ENCODE measurements around the gene MMP14. TPM values are rescaled to one million over a fixed set of nuclear protein-coding genes. Genes with fewer than 3 reads are reported as not detected.

The MMP14 gene
- total RNA-seq, 2 experiments from 2014 or later, result 2.6 to 2.9 TPM

DNA sequence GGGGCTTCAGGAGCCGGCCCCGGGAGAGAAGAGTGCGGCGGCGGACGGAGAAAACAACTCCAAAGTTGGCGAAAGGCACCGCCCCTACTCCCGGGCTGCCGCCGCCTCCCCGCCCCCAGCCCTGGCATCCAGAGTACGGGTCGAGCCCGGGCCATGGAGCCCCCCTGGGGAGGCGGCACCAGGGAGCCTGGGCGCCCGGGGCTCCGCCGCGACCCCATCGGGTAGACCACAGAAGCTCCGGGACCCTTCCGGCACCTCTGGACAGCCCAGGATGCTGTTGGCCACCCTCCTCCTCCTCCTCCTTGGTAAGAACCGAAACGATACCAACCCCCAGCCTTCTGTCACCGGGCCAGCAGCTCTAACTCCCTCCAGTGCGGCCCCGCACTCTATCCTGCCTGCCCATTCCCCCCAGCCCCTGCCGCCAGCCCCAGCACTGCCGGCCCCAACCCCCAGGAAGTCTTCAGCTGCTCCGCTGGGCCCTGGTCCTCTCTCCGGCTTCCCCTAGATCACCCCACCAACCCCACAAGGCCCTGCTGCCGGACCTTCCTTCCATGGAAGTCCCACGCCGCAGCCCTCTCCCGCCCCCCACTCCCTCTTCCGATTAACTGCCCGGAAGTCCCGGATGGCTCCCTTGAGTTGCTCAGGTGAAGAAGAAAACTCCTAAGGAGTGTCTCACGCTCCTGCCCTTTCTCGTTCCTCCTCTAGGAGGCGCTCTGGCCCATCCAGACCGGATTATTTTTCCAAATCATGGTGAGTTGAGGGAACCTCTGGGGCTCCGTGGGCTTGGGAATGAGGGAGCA lies 35.8 kb downstream of the MMP14 start:
- Histone ChIP-seq H3K9me3 (ENCODE audit: control insufficient read depth in 1 of 2, insufficient read depth in 1 of 2, low read length in 2 of 2) (no peaks in the 10 kb centered on the region), H3K27ac (ENCODE audit: low read depth in 1 of 2, low read length in 2 of 2) (peak overlapping the region; percentile 93 to 98), H3K36me3 (ENCODE audit: insufficient read depth, low read length) (peaks cover 44% of the 10 kb centered on the region), H3K4me3 (ENCODE audit: low read length) (peak overlapping the region; percentile 94), H3K27me3 (ENCODE audit: control insufficient read depth in 1 of 2, insufficient read depth in 2 of 2, low read length in 2 of 2) (no peaks in the 10 kb centered on the region), H3K4me1 (ENCODE audit: insufficient read depth, low read length) (peaks cover 62% of the 10 kb centered on the region)
- DNase-seq, result peak; percentile 51 to 84 (median 68)
- peaks cover 57% of the 10 kb centered on the region for H3K36me3 Mint-ChIP-seq (ENCODE audit: low read depth)
- peak overlapping the region; percentile 87 for H3K27ac Mint-ChIP-seq
- peaks cover 39% of the 10 kb centered on the region for H3K4me1 Mint-ChIP-seq (ENCODE audit: low read depth)
- H3K27me3 Mint-ChIP-seq, result no peaks in the 10 kb centered on the region
- intact Hi-C loops (cut with DNase I, micrococcal nuclease), result loop anchor here (1.0 to 2.0 kb wide), 3 partner anchors 15 to 28 kb away; no protein-coding TSS in a partner anchor
- H3K4me3 Mint-ChIP-seq, result peak overlapping the region; percentile 93
- TF ChIP-seq, protein P1, sequence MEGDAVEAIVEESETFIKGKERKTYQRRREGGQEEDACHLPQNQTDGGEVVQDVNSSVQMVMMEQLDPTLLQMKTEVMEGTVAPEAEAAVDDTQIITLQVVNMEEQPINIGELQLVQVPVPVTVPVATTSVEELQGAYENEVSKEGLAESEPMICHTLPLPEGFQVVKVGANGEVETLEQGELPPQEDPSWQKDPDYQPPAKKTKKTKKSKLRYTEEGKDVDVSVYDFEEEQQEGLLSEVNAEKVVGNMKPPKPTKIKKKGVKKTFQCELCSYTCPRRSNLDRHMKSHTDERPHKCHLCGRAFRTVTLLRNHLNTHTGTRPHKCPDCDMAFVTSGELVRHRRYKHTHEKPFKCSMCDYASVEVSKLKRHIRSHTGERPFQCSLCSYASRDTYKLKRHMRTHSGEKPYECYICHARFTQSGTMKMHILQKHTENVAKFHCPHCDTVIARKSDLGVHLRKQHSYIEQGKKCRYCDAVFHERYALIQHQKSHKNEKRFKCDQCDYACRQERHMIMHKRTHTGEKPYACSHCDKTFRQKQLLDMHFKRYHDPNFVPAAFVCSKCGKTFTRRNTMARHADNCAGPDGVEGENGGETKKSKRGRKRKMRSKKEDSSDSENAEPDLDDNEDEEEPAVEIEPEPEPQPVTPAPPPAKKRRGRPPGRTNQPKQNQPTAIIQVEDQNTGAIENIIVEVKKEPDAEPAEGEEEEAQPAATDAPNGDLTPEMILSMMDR (IDR thresholded peaks at IDR 0.05), result peak; percentile 93
- no peaks in the 10 kb centered on the region for H3K9me3 Mint-ChIP-seq
- ChIA-PET POLR2A (interaction anchor here (0.7 to 4.0 kb wide), 21 partner anchors 8 to 316 kb away, joined by 3 to 97 read pairs (median 5); partner anchors contain the start of genes ACIN1, AJUBA, C14orf119 and DAD1), CTCF (interaction anchor here (0.5 to 5.3 kb wide), 21 partner anchors 12 to 949 kb away, joined by 3 to 67 read pairs (median 4); partner anchors contain the start of genes DAD1, PRMT5, RBM23 and REM2)
- ATAC-seq (ENCODE audit: poor library complexity), result peak; percentile 35

DNA sequence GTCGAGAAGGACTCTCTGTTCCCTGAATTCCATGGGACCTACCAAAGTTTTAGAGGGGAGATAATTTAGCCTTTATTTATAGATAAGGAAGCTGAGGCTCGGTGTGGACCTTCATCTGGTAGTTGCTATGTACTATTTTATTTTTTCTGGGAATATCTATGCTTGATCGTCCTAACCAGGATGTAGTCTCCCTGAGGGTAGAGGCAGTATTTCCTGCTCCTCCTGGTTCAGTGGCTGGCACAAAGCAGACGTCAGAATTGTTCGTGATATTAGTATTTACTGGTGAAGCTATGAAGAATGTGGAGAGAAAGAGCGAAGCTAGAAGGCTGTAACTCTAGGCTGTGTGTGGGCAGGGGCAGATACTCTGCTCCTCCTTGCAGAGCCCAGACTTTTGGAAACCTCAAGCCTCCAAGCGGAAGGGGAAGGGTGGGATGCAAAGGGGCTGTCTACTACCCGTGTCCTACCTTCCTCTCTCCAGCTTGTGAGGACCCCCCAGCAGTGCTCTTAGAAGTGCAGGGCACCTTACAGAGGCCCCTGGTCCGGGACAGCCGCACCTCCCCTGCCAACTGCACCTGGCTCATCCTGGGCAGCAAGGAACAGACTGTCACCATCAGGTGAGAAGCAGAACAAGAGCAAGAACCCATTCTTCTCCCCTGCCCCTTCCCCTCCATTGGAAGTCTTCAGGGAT lies 36.6 kb downstream of the MMP14 start:
- H3K27me3 Mint-ChIP-seq, result no peaks in the 10 kb centered on the region
- H3K36me3 ChIP-seq (ENCODE audit: insufficient read depth, low read length), result peaks cover 52% of the 10 kb centered on the region
- H3K4me1 Mint-ChIP-seq (ENCODE audit: low read depth), result peaks cover 39% of the 10 kb centered on the region
- TF ChIP-seq, protein P1 (IDR thresholded peaks at IDR 0.05), result peak; percentile 53
- H3K9me3 ChIP-seq (ENCODE audit: control insufficient read depth in 1 of 2, insufficient read depth in 1 of 2, low read length in 2 of 2), result no peaks in the 10 kb centered on the region
- intact Hi-C loops (cut with DNase I, micrococcal nuclease), result loop anchor here (1.0 to 2.0 kb wide), 3 partner anchors 14 to 27 kb away; no protein-coding TSS in a partner anchor
- H3K27me3 ChIP-seq (ENCODE audit: control insufficient read depth in 1 of 2, insufficient read depth in 2 of 2, low read length in 2 of 2), result no peaks in the 10 kb centered on the region
- POLR2A ChIA-PET, result interaction anchor here (0.7 to 4.0 kb wide), 14 partner anchors 7 to 317 kb away, joined by 3 to 97 read pairs (median 4); partner anchors contain the start of genes AJUBA, MRPL52 and REM2
- no peaks in the 10 kb centered on the region for H3K9me3 Mint-ChIP-seq
- H3K36me3 Mint-ChIP-seq (ENCODE audit: low read depth), result peaks cover 64% of the 10 kb centered on the region
- CTCF ChIA-PET, result interaction anchor here (0.6 to 5.3 kb wide), 15 partner anchors 11 to 949 kb away, joined by 3 to 67 read pairs (median 4); partner anchors contain the start of genes DAD1, PRMT5, RBM23 and REM2
- H3K4me1 ChIP-seq (ENCODE audit: insufficient read depth, low read length), result peaks cover 62% of the 10 kb centered on the region
- peak overlapping the region; percentile 87 for H3K27ac Mint-ChIP-seq
- H3K4me3 ChIP-seq (ENCODE audit: low read length), result peak overlapping the region; percentile 94
- H3K4me3 Mint-ChIP-seq, result peak overlapping the region; percentile 93
- no peak for ATAC-seq (ENCODE audit: poor library complexity)
- DNase-seq, result no peak
- H3K27ac ChIP-seq (ENCODE audit: low read depth in 1 of 2, low read length in 2 of 2), result peak overlapping the region in 1 of 2 donors; percentile 93

GRCh38 chr14:22875003-22875747 lies 38.8 kb downstream of the MMP14 start:
- no peak for DNase-seq
- H3K9me3 ChIP-seq (ENCODE audit: control insufficient read depth in 1 of 2, insufficient read depth in 1 of 2, low read length in 2 of 2), result no peaks in the 10 kb centered on the region
- no peaks in the 10 kb centered on the region for H3K27me3 Mint-ChIP-seq
- ATAC-seq (ENCODE audit: poor library complexity), result no peak
- no peak overlapping the region for H3K4me3 ChIP-seq (ENCODE audit: low read length)
- H3K4me3 Mint-ChIP-seq, result peak overlapping the region; percentile 45
- no peak overlapping the region for H3K27ac Mint-ChIP-seq
- H3K27ac ChIP-seq (ENCODE audit: low read depth in 1 of 2, low read length in 2 of 2), result no peak overlapping the region
- H3K36me3 Mint-ChIP-seq (ENCODE audit: low read depth), result peaks cover 82% of the 10 kb centered on the region
- H3K4me1 Mint-ChIP-seq (ENCODE audit: low read depth), result peaks cover 33% of the 10 kb centered on the region
- ChIA-PET POLR2A (interaction anchor here (2.1 kb wide), 1 partner anchor 13 kb away, joined by 7 read pairs; no protein-coding TSS in a partner anchor), CTCF (interaction anchor here (1.2 kb wide), 1 partner anchor 11 kb away, joined by 3 read pairs; no protein-coding TSS in a partner anchor)
- H3K4me1 ChIP-seq (ENCODE audit: insufficient read depth, low read length), result peaks cover 43% of the 10 kb centered on the region
- intact Hi-C loops (cut with DNase I, micrococcal nuclease), result no loop called here
- TF ChIP-seq, protein P1 (IDR thresholded peaks at IDR 0.05), result no peak
- no peaks in the 10 kb centered on the region for H3K9me3 Mint-ChIP-seq
- H3K27me3 ChIP-seq (ENCODE audit: control insufficient read depth in 1 of 2, insufficient read depth in 2 of 2, low read length in 2 of 2), result no peaks in the 10 kb centered on the region
- peaks cover 69% of the 10 kb centered on the region for H3K36me3 ChIP-seq (ENCODE audit: insufficient read depth, low read length)
